IMR-90 (cell line): ENCODE results near the gene KIF3A.

Source experiments
- ELK1 ChIP-seq: fragments of 150-350 bp; IDR thresholded peaks from 2 replicates; pipeline ENCODE4 v1.6.1; 2016; ENCODE audit warnings: low read depth, mild to moderate bottlenecking, low read length, moderate library complexity, borderline replicate concordance
- MAFK ChIP-seq: IDR thresholded peaks from 2 replicates; pipeline ENCODE4 v1.6.1; 2012; ENCODE audit warnings: low read depth, low read length, improper control_type of control experiment
- MXI1 ChIP-seq: IDR thresholded peaks from 2 replicates; pipeline ENCODE4 v1.6.1; 2012; ENCODE audit warnings: low read depth, mild to moderate bottlenecking, low read length, moderate library complexity, borderline replicate concordance
- RAD21 ChIP-seq: IDR thresholded peaks from 2 replicates; pipeline ENCODE4 v1.6.1; 2012; ENCODE audit warnings: low read length, improper control_type of control experiment
- TF ChIP-seq, protein P1 (sequence below): conservative IDR thresholded peaks from 2 replicates; pipeline ENCODE4 v1.5.1; 2012; ENCODE audit warnings: mild to moderate bottlenecking, low read depth, low read length, improper control_type of control experiment

GRCh38 chr5:132766020-132766805, 28.9 kb upstream of the KIF3A start:
- TF ChIP-seq, protein P1, sequence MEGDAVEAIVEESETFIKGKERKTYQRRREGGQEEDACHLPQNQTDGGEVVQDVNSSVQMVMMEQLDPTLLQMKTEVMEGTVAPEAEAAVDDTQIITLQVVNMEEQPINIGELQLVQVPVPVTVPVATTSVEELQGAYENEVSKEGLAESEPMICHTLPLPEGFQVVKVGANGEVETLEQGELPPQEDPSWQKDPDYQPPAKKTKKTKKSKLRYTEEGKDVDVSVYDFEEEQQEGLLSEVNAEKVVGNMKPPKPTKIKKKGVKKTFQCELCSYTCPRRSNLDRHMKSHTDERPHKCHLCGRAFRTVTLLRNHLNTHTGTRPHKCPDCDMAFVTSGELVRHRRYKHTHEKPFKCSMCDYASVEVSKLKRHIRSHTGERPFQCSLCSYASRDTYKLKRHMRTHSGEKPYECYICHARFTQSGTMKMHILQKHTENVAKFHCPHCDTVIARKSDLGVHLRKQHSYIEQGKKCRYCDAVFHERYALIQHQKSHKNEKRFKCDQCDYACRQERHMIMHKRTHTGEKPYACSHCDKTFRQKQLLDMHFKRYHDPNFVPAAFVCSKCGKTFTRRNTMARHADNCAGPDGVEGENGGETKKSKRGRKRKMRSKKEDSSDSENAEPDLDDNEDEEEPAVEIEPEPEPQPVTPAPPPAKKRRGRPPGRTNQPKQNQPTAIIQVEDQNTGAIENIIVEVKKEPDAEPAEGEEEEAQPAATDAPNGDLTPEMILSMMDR, result no peak
- TF ChIP-seq ELK1 (no peak), MAFK (no peak), MXI1 (no peak), RAD21 (no peak)
